OCI-LY3 (cell line): Measurements from ENCODE around the gene ROBO2.

Source experiments
- EZH2phosphoT487 ChIP-seq: fragments of 200-600 bp; shearing (Covaris generic); IDR thresholded peaks from 2 replicates; pipeline ENCODE4 v1.6.1; 2018; ENCODE audit warnings: antibody characterized with exemption, mixed run types, low read depth
- TF ChIP-seq, protein P1 (sequence below): fragments of 200-600, 300-600 bp; sonication (generic); IDR thresholded peaks from 2 replicates; pipeline ENCODE4 v1.5.1; 2014; ENCODE audit warnings: antibody characterized with exemption, low read length, low read depth

DNA sequence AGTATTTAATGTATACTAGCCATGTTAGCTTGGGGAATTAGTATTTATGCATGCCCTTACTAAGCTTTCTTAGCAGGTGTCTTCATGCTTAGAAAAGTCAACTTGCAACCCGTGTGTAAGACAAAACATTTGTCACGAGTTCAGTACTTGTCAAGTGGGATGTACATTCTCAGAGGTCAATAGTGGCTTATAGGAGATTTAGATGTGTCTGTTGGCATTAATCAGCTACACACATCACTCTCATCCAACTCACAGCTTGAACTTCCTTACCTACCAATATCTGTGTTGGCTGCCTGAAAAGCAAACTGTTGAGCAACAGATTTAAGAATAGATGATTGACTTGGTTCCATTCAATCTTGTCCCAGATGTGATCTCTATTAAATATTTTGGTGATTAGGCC is 109.5 kb downstream of the ROBO2 start:
- TF ChIP-seq, protein P1, sequence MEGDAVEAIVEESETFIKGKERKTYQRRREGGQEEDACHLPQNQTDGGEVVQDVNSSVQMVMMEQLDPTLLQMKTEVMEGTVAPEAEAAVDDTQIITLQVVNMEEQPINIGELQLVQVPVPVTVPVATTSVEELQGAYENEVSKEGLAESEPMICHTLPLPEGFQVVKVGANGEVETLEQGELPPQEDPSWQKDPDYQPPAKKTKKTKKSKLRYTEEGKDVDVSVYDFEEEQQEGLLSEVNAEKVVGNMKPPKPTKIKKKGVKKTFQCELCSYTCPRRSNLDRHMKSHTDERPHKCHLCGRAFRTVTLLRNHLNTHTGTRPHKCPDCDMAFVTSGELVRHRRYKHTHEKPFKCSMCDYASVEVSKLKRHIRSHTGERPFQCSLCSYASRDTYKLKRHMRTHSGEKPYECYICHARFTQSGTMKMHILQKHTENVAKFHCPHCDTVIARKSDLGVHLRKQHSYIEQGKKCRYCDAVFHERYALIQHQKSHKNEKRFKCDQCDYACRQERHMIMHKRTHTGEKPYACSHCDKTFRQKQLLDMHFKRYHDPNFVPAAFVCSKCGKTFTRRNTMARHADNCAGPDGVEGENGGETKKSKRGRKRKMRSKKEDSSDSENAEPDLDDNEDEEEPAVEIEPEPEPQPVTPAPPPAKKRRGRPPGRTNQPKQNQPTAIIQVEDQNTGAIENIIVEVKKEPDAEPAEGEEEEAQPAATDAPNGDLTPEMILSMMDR: no peak
- TF ChIP-seq EZH2phosphoT487: no peak
